Ascending aorta (tissue), 2 donors: ENCODE results near the gene IL24. TPM values are rescaled to one million over a fixed set of nuclear protein-coding genes. Genes with fewer than 3 reads are reported as not detected.

Experiments used
- DNase-seq, 2 donors: peaks; one replicate each; pipeline ENCODE4 v3.0.0-alpha.2; 2019; ENCODE audit warnings: low spot score in 2 of 2
- H3K27ac ChIP-seq, 2 donors: fragments of 200-600 bp; sonication (generic); one replicate each; pipeline ENCODE4 v1.5.1; 2016 to 2017; ENCODE audit warnings: mild to moderate bottlenecking in 1 of 2
- H3K27me3 ChIP-seq: fragments of 200-600 bp; sonication (generic); one replicate; pipeline ENCODE4 v1.5.1; 2017
- H3K36me3 ChIP-seq, 2 donors: fragments of 200-600 bp; sonication (generic); one replicate each; pipeline ENCODE4 v1.5.1; 2016
- H3K4me1 ChIP-seq, 2 donors: fragments of 200-600 bp; sonication (generic); one replicate each; pipeline ENCODE4 v1.5.1; 2016 to 2017; ENCODE audit warnings: mild to moderate bottlenecking in 1 of 2
- H3K4me3 ChIP-seq, 2 donors: fragments of 200-600 bp; sonication (generic); one replicate each; pipeline ENCODE4 v1.5.1; 2016 to 2017; ENCODE audit warnings: mild to moderate bottlenecking in 1 of 2
- H3K9me3 ChIP-seq, 2 donors: fragments of 200-600 bp; sonication (generic); one replicate each; pipeline ENCODE4 v1.5.1; 2016
- CTCF ChIP-seq, 3 experiments: fragments of 200-600 bp in 2 of 3; fragments of 450-650 bp in 1 of 3; sonication (generic) in 2 of 3; IDR thresholded peaks; one replicate each; pipeline ENCODE4 v1.5.1; 2016 to 2019; ENCODE audit warnings: antibody characterized with exemption in 3 of 3, mild to moderate bottlenecking in 1 of 3, moderate library complexity in 1 of 3
- intact Hi-C: fragments of 100-400 bp; cut with DNase I; formaldehyde crosslinking; loops from one replicate; pipeline ENCODE4 v1.15.1; 2023
- total RNA-seq: library from RNA; depleted of rRNA; stranded (reverse); fragments of >200 nt; gene quantifications from one replicate; pipeline ENCODE4 v1.1.0, GENCODE V29; 2016

Gene IL24
- total RNA-seq, 1 donor from 2014 or later, result not detected

- no peak for TF ChIP-seq CTCF (IDR thresholded peaks at IDR 0.05)
- DNase-seq, result no peak
These were observed 34.5 kb downstream of the IL24 start for GRCh38 chr1:206931709-206932108.

DNA sequence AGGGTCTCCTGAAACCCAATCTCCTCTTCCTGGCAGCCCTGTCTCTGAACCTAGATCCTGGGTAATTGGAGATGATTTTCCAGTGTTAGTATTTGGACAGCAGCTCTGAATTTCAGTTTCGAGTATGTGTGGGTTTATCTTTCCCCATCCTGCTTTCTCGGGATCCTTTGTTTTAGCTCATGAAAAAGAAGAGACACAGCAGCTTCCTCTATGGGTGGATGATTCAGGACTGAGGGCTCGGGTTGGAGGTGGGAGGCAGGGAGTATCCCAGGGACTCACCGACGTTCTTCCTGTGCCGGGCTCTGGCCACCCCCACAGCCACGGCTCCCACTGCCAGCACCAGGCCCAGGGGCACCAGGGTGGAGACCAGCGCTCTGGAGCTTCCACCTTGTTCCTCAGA is 34.9 kb downstream of the IL24 start:
- TF ChIP-seq CTCF (IDR thresholded peaks at IDR 0.05), result no peak
- no peak overlapping the region for H3K4me3 ChIP-seq
- H3K27me3 ChIP-seq, result no peaks in the 10 kb centered on the region
- intact Hi-C loops, result no loop called here
- H3K9me3 ChIP-seq, result no peaks in the 10 kb centered on the region
- no peak overlapping the region for H3K27ac ChIP-seq
- no peak for DNase-seq
- H3K4me1 ChIP-seq, result no peaks in the 10 kb centered on the region
- H3K36me3 ChIP-seq, result no peaks in the 10 kb centered on the region

More at GRCh38 chr1:206931709-206932108, 34.5 kb downstream of the IL24 start:
- H3K27ac ChIP-seq, result no peak overlapping the region
- H3K4me3 ChIP-seq, result no peak overlapping the region
- intact Hi-C loops, result no loop called here
- H3K36me3 ChIP-seq, result no peaks in the 10 kb centered on the region
- no peaks in the 10 kb centered on the region for H3K9me3 ChIP-seq
- H3K27me3 ChIP-seq, result no peaks in the 10 kb centered on the region
- H3K4me1 ChIP-seq, result no peaks in the 10 kb centered on the region

- H3K9me3 ChIP-seq, result no peaks in the 10 kb centered on the region
- intact Hi-C loops, result no loop called here
- DNase-seq, result peak in 1 of 2 donors; percentile 71
- H3K4me1 ChIP-seq, result no peaks in the 10 kb centered on the region
- H3K27me3 ChIP-seq, result no peaks in the 10 kb centered on the region
- no peak overlapping the region for H3K4me3 ChIP-seq
- H3K36me3 ChIP-seq, result no peaks in the 10 kb centered on the region
- TF ChIP-seq CTCF (IDR thresholded peaks at IDR 0.05), result peak in 2 of 3 experiments; percentile 16 to 36
- H3K27ac ChIP-seq, result no peak overlapping the region
These were observed 36.2 kb downstream of the IL24 start for GRCh38 chr1:206933333-206933945.

GRCh38 chr1:206935491-206936067 is 38.3 kb downstream of the IL24 start:
- no peak for DNase-seq
- Histone ChIP-seq H3K27ac (no peak overlapping the region), H3K27me3 (no peaks in the 10 kb centered on the region), H3K9me3 (no peaks in the 10 kb centered on the region), H3K4me1 (no peaks in the 10 kb centered on the region), H3K36me3 (no peaks in the 10 kb centered on the region), H3K4me3 (no peak overlapping the region)
- TF ChIP-seq CTCF (IDR thresholded peaks at IDR 0.05), result peak in 2 of 3 experiments; percentile 19 to 34
- intact Hi-C loops, result no loop called here

DNA sequence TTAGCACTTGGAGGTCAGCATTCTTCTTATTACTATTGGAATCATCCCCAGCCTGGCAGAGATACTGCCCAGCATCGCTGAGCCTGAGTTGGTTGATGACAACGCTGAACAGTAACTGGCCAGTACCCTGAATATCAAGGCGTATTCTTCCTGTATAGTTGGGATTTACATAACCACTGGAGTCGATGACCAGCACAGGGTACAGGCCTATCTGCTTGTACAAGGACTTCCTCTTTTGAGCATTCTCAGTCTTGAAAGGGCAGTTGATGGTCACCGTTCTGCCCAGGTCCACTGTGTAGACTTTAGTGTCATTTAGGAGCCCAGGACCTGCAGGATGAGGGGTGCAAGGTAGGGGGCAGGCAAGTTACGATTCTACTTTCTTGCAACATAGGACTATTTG is 40.2 kb downstream of the IL24 start:
- no peak for DNase-seq
- no peaks in the 10 kb centered on the region for H3K4me1 ChIP-seq
- no peaks in the 10 kb centered on the region for H3K9me3 ChIP-seq
- TF ChIP-seq CTCF (IDR thresholded peaks at IDR 0.05), result no peak
- no peak overlapping the region for H3K27ac ChIP-seq
- H3K27me3 ChIP-seq, result no peaks in the 10 kb centered on the region
- no peak overlapping the region for H3K4me3 ChIP-seq
- H3K36me3 ChIP-seq, result no peaks in the 10 kb centered on the region
- intact Hi-C loops, result no loop called here
